GM06990 (cell line): ENCODE results near the gene RPS8.
A peak's percentile ranks its signal among the peaks of the same experiment; 100 is the strongest.

Experiments
- DNase-seq: peaks from one replicate; pipeline ENCODE4 v3.0.0-alpha.2; 2011; ENCODE audit not compliant: insufficient read length; ENCODE audit errors: extremely low read depth
- H3K27me3 ChIP-seq: replicated peaks from 2 replicates; pipeline ENCODE4 v1.6.0; 2011; ENCODE audit warnings: low read length; ENCODE audit not compliant: control insufficient read depth, insufficient read depth
- H3K36me3 ChIP-seq: 2 replicates; pipeline ENCODE4 v1.5.1; 2011; ENCODE audit warnings: low read length; ENCODE audit not compliant: control insufficient read depth, insufficient read depth
- H3K4me3 ChIP-seq: replicated peaks from 2 replicates; pipeline ENCODE4 v1.5.1; 2011; ENCODE audit warnings: low read depth, mild to moderate bottlenecking, control low read depth, low read length
- TF ChIP-seq, protein P1 (sequence below): IDR thresholded peaks from 2 replicates; pipeline ENCODE4 v1.5.1; 2011; ENCODE audit warnings: low read length, control low read depth, mild to moderate bottlenecking, inconsistent platforms; ENCODE audit not compliant: insufficient read depth, poor library complexity, severe bottlenecking

Gene RPS8

DNA sequence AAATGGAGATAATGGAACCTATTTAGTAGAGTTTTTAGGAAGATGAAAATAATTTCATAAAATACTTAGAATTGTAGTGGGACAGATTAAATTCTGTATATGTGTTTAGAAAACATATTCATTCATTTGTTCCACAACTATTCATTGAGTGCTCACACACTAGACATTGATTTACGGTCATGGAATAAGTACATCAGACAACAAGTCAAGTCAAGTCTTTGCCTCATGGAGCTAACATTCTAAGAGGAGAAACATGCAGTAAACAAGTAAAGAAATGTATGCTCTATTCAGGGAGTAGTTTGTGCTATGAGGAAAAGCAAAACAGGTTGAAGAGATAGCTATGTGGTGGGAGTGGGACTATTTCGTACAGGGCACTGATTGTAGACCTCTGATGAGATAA is 42.0 kb downstream of the RPS8 start:
- H3K4me3 ChIP-seq: no peak overlapping the region
- DNase-seq: no peak
- no peaks in the 10 kb centered on the region for H3K27me3 ChIP-seq
- TF ChIP-seq, protein P1, sequence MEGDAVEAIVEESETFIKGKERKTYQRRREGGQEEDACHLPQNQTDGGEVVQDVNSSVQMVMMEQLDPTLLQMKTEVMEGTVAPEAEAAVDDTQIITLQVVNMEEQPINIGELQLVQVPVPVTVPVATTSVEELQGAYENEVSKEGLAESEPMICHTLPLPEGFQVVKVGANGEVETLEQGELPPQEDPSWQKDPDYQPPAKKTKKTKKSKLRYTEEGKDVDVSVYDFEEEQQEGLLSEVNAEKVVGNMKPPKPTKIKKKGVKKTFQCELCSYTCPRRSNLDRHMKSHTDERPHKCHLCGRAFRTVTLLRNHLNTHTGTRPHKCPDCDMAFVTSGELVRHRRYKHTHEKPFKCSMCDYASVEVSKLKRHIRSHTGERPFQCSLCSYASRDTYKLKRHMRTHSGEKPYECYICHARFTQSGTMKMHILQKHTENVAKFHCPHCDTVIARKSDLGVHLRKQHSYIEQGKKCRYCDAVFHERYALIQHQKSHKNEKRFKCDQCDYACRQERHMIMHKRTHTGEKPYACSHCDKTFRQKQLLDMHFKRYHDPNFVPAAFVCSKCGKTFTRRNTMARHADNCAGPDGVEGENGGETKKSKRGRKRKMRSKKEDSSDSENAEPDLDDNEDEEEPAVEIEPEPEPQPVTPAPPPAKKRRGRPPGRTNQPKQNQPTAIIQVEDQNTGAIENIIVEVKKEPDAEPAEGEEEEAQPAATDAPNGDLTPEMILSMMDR: no peak
- no peaks in the 10 kb centered on the region for H3K36me3 ChIP-seq

DNA sequence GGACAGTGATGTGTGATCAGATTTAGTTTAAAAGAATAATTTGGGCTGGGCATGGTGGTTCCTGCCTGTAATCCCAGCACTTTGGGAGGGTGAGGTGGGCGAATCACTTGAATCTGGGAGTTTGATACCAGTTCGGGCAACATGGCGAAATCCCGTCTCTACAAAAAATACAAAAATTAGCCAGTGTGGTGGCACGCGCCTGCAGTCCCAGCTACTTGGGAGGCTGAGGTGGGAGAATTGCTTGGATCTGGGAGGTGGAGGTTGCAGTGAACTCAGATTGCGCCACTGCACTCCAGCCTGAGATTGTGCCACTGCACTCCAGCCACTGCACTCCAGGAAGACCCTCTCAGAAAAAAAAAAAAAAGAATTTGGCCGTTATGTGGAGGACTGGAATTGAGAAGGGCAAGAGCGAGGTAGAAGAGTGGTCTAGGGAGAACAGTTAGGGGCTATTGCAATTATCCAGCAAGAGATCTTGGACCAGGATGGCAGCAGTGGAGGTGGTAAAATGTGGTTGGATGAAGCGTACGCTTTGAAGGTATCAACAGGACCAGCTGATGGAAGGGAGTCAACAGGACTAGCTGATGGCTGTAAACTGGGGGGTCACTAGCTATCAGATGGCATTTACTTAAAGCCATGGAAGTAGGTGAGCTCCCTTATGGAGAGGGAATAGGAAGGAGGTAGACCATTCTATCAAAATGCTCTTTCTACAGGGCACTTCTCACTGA is 42.6 kb downstream of the RPS8 start:
- no peak overlapping the region for H3K4me3 ChIP-seq
- TF ChIP-seq, protein P1: no peak
- no peaks in the 10 kb centered on the region for H3K36me3 ChIP-seq
- no peak for DNase-seq
- H3K27me3 ChIP-seq: no peaks in the 10 kb centered on the region

DNA sequence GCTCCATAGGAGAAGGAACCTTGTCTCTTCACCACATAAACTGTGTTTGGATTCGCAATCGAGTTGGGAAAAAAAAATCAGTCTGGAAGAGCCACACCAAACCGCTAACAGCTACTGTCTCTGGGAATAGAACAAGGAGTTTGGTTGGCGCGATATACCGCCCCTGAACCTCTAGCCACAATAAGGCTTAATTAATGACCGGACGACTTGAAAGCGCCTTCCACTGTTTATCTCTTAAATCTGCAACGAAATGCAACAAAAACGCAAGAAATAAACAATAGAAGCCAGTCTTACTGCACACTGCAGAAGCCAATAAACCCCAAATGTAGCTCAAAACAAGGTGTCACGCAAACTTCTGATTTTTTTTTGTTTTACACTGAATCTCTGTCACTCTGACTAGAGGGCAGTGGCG is 43.9 kb downstream of the RPS8 start:
- H3K27me3 ChIP-seq: no peaks in the 10 kb centered on the region
- H3K36me3 ChIP-seq: no peaks in the 10 kb centered on the region
- H3K4me3 ChIP-seq: peak overlapping the region; percentile 44
- DNase-seq: peak; percentile 80
- TF ChIP-seq, protein P1: no peak

DNA sequence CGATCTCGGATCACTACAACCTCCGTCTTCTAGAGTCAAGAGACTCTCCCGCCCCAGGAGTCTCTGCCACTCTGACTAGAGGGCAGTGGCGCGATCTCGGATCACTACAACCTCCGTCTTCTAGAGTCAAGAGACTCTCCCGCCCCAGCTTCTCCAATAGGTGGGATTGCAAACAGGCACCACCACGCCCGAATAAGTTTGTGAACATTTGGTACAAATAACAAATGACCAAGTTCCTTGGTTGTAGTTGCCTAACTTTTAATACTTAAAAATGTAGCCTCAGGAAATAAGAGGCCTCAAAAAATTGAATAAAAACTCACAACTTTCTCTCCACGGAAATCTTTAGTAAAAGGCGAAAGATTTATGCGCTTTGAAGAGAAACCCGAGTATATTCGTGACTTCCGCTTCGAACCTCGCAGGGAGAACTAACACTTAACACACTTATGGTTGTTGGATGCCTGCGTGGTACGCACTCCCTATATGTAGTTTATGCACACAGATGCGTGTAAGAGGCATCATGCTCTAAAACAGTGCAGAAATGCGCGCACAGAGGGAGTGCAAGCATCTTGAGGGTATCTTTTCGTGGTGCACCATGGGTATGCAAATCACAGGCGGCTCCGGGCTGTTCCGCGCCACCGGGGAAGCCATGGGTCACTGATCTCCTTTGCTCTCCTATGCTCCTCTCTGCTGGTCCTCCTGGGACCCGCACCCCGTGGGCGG is 44.4 kb downstream of the RPS8 start:
- peak; percentile 83 for DNase-seq
- Histone ChIP-seq H3K4me3 (peak overlapping the region; percentile 63), H3K36me3 (no peaks in the 10 kb centered on the region), H3K27me3 (no peaks in the 10 kb centered on the region)
- TF ChIP-seq, protein P1: no peak

DNA sequence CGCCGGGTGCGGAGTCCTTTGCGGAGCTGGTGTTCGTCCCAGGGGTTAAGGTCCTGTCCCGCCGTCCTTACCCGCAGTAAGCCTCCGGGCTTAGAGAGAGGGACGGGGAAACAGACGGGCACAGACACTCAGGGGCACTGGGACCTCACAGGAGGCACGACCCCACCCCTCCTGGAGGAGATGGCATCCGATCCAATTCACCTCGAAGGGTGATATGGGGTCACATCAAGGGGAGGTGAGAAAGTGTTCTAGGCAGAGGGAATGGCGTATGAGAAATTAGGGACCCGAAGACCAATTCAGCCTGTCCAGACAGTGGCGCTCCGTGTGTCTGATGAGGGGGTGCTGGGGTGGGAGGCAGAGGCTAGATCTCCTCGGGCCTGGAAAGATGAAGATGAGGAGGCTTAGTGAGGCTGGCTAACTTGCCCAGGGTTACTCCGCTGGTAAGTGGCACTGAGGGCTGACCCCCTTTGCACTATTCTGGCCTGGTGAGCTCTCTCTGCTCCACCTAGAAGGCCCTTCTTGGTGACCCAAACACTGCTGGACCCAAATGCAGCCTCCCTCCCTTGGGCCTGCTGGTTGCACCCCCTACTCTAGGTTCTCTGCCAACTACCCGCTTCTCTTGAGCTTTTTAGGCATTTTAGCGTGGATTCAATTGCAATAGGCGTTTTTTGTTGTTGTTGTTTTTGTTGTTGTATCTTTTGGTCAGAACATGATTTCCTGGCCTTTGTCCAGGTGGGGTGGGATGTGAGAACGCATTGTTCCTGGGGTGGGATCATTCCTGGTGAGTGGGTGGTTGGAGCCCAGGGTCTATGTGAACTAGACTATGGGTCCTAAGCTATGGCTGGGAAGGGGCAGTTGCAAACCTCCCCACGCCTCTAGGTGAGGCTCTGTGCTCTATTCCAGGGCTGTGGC is 45.2 kb downstream of the RPS8 start:
- peak; percentile 86 for DNase-seq
- TF ChIP-seq, protein P1: no peak
- Histone ChIP-seq H3K4me3 (peak overlapping the region; percentile 63), H3K36me3 (no peaks in the 10 kb centered on the region), H3K27me3 (no peaks in the 10 kb centered on the region)
